Adrenal gland (tissue), 12 donors: ENCODE measurements around the gene FBXL16. TPM values are rescaled to one million over a fixed set of nuclear protein-coding genes. Genes with fewer than 3 reads are reported as not detected.

ENCODE experiments used
- DNase-seq, 7 donors: peaks; one replicate each; pipeline ENCODE4 v3.0.0-alpha.2; 2019 to 2020
- H3K27ac ChIP-seq, 5 donors: fragments of 200-600 bp; sonication (generic) in 4 of 5; 1 replicate in 3 of 5; 2 replicates in 2 of 5; pipeline versions ENCODE4 v1.5.1 to v1.8.0; 2016 to 2020; ENCODE audit warnings: mild to moderate bottlenecking in 1 of 5
- H3K27me3 ChIP-seq: fragments of 200-600 bp; 2 replicates; pipeline ENCODE4 v1.8.0; 2021
- H3K36me3 ChIP-seq, 2 donors: fragments of 200-600 bp; replicated peaks in 1 of 2; 1 replicate in 1 of 2; 2 replicates in 1 of 2; pipeline versions ENCODE4 v1.5.1 to v1.8.0; 2018 to 2022
- H3K4me1 ChIP-seq, 2 donors: fragments of 200-600 bp; replicated peaks in 1 of 2; 1 replicate in 1 of 2; 2 replicates in 1 of 2; pipeline versions ENCODE4 v1.5.1 to v1.8.0; 2018 to 2021
- H3K4me3 ChIP-seq, 4 donors: fragments of 200-600 bp; sonication (generic) in 3 of 4; one replicate each; pipeline ENCODE4 v1.5.1; 2016 to 2018
- H3K9me3 ChIP-seq, 3 donors: fragments of 200-600 bp; sonication (generic) in 1 of 3; replicated peaks in 1 of 3; 1 replicate in 2 of 3; 2 replicates in 1 of 3; pipeline versions ENCODE4 v1.5.1 to v1.8.0; 2016 to 2021
- CTCF ChIP-seq, 6 experiments: fragments of 450-650 bp in 4 of 6; fragments of 200-600 bp in 2 of 6; sonication (generic) in 1 of 6; IDR thresholded peaks; 1 replicate in 5 of 6; 2 replicates in 1 of 6; pipeline versions ENCODE4 v1.5.1 to v1.8.0; 2016 to 2021; ENCODE audit warnings: antibody characterized with exemption in 6 of 6, mild to moderate bottlenecking in 2 of 6, moderate library complexity in 1 of 6
- POLR2A ChIP-seq, 2 donors: fragments of 450-650 bp; IDR thresholded peaks; one replicate each; pipeline ENCODE4 v1.6.1; 2017; ENCODE audit warnings: antibody characterized with exemption in 2 of 2, mild to moderate bottlenecking in 2 of 2, moderate library complexity in 1 of 2
- WGBS, 4 donors: extraction: QIAGEN DNeasy Blood & Tissue Kit in 2 of 4; methylation state at CpG; one replicate each; pipeline versions ENCODE4 v1.1.5 to v1.1.7; 2013 to 2017; 5-methylcytosine and 5-hydroxymethylcytosine counted together
- intact Hi-C, 2 donors: fragments of 100-400 bp; cut with DNase I; formaldehyde crosslinking; loops; one replicate each; pipeline versions ENCODE4 v1.14.1 to v1.15.0; 2022 to 2023
- polyA plus RNA-seq, 3 donors: library from polyadenylated mRNA; stranded (reverse); fragments of 200-250 nt in 2 of 3; fragments of 350-450 nt in 1 of 3; fragmentation: Illumina TruSeq in 1 of 3; extraction: RNeasy Lipid Tissue Mini Kit (QIAGEN cat#74804) in 1 of 3; gene quantifications; one replicate each; pipeline ENCODE4 v1.2.3, GENCODE V29; 2013 to 2014
- total RNA-seq, 9 donors: library from RNA; depleted of rRNA in 4 of 9; stranded (reverse); fragments of >200 nt in 4 of 9; fragments of 120-200 nt in 1 of 9; fragmentation: NEBNext Ultra II Directional in 1 of 9; extraction: Animal tissue kit (Norgen Biotek cat#: 25700) in 1 of 9; gene quantifications; one replicate each; pipeline versions ENCODE4 v1.1.0 to v1.2.4, GENCODE V29; 2013 to 2023
- donor health status: healthy with polysubstance abuse.
- donor health status: Bipolar disorder and iron deficiency.
- donor health status: DM: yes; HTN: yes; CAD: no.
- donor health status: DM: no; HTN: no; CAD: no.
- donor health status: DM: no; HTN: no; CAD: no.
- donor health status: DM: yes; HTN: yes; CAD: no.

The FBXL16 gene
- total and polyA plus RNA-seq, 12 donors: 0.17 to 18.3 (median 5.2) TPM; not detected in 1

- TF ChIP-seq POLR2A (IDR thresholded peaks at IDR 0.05) (no peak), CTCF (IDR thresholded peaks at IDR 0.05) (no peak)
- Histone ChIP-seq H3K9me3 (no peaks in the 10 kb centered on the region), H3K36me3 (no peaks in the 10 kb centered on the region), H3K4me1 (no peaks in the 10 kb centered on the region), H3K4me3 (no peak overlapping the region), H3K27ac (no peak overlapping the region), H3K27me3 (no peaks in the 10 kb centered on the region)
- WGBS, 4 donors: 46 to 60% (median 57%) methylated on average over 37 to 39 of the region's 39 CpGs
- intact Hi-C loops: no loop called here
- DNase-seq: no peak
Measured at GRCh38 chr16:751152-752006, 45.8 kb upstream of the FBXL16 start.

GRCh38 chr16:750485-750884 lies 44.9 kb upstream of the FBXL16 start:
- Histone ChIP-seq H3K27me3 (no peaks in the 10 kb centered on the region), H3K4me3 (no peak overlapping the region), H3K4me1 (no peaks in the 10 kb centered on the region), H3K9me3 (no peaks in the 10 kb centered on the region), H3K27ac (no peak overlapping the region), H3K36me3 (no peaks in the 10 kb centered on the region)
- no peak for TF ChIP-seq POLR2A (IDR thresholded peaks at IDR 0.05)
- no peak for TF ChIP-seq CTCF (IDR thresholded peaks at IDR 0.05)
- 51 to 68% (median 57%) methylated on average over 9 of the region's 9 CpGs for WGBS, 4 donors
- intact Hi-C loops: no loop called here
- no peak for DNase-seq

GRCh38 chr16:749010-749409 lies 43.4 kb upstream of the FBXL16 start:
- intact Hi-C loops: no loop called here
- 74 to 82% (median 78%) methylated on average over 6 of the region's 6 CpGs for WGBS, 4 donors
- Histone ChIP-seq H3K36me3 (no peaks in the 10 kb centered on the region), H3K4me1 (no peaks in the 10 kb centered on the region), H3K27me3 (no peaks in the 10 kb centered on the region), H3K27ac (no peak overlapping the region), H3K9me3 (no peaks in the 10 kb centered on the region), H3K4me3 (no peak overlapping the region)
- TF ChIP-seq CTCF (IDR thresholded peaks at IDR 0.05): no peak
- TF ChIP-seq POLR2A (IDR thresholded peaks at IDR 0.05): no peak
- DNase-seq: no peak

- no peak for DNase-seq
- no peak overlapping the region for H3K27ac ChIP-seq
- no peaks in the 10 kb centered on the region for H3K4me1 ChIP-seq
- no peaks in the 10 kb centered on the region for H3K36me3 ChIP-seq
- intact Hi-C loops: no loop called here
- no peaks in the 10 kb centered on the region for H3K9me3 ChIP-seq
- no peak overlapping the region for H3K4me3 ChIP-seq
- H3K27me3 ChIP-seq: no peaks in the 10 kb centered on the region
- no peak for TF ChIP-seq CTCF (IDR thresholded peaks at IDR 0.05)
- TF ChIP-seq POLR2A (IDR thresholded peaks at IDR 0.05): no peak
- 73 to 84% (median 79%) methylated on average over 24 to 39 of the region's 39 CpGs for WGBS, 4 donors
Measured at GRCh38 chr16:747978-748746, 42.6 kb upstream of the FBXL16 start.
